GOT3 (cell line): ENCODE data around the gene ESCO1.
"Not testable (repeated sequence)": the region's sequence is repeated elsewhere in the genome, so short reads cannot be mapped to it uniquely, and the experiment has no call there.

Experiments
- DNase-seq: peaks from one replicate; lab custom pipeline; 2025; ENCODE audit warnings: mixed read lengths; lab: John Stamatoyannopoulos, UW

ESCO1 gene

GRCh38 chr18:21593540-21594257 lies 6.8 kb downstream of the ESCO1 start:
- no peak for DNase-seq

DNA sequence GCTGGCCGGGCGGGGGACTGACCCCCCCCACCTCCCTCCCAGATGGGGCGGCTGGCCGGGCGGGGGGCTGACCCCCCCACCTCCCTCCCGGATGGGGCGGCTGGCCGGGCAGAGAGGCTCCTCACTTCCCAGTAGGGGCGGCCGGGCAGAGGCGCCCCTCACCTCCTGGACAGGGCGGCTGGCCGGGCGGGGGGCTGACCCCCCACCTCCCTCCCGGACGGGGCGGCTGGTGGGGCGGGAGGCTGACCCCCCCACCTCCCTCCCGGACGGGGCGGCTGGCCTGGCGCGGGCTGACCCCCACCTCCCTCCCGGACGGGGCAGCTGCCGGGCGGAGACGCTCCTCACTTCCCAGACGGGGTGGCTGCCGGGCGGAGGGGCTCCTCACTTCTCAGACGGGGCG lies 8.1 kb downstream of the ESCO1 start:
- DNase-seq: not testable (repeated sequence)

GRCh38 chr18:21584391-21584790 lies 16.1 kb downstream of the ESCO1 start:
- no peak for DNase-seq

DNA sequence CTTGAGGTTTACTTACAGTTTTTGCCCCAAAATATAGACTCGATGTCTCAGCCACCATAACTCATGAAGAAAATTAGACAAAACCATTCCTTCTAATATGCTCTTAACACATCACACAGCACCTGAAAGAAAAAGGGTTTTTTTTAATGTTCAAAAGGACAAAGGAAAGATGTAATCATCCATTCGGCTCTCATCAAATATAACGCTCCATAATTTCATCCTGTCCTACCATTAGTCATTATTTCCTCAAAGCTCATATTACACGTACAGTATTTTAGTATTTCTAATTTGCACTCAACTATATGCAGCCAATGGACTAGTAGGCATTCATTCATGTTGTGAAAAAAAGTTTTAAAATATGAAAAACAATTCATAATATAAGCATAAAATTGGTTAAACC lies 24.8 kb downstream of the ESCO1 start:
- DNase-seq: no peak

DNA sequence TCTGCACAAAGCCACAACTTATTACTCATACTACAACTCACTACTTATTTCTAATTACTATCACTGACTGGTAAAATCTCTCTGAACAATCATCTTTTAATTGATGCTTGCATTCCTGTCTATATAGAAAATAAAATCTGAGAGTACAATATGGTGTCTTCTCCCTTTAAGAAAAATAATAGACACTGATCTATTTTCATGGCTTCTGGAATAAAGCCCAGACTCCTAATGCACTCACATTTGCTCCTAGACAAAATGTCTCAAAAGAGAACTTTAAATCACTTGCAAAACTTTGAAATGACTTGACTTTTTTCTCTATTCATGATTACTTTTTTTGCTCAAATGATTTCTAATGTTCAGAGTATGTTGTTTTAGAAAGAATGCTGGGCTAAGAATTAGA lies 28.7 kb downstream of the ESCO1 start:
- DNase-seq: no peak

- no peak for DNase-seq
Observed at GRCh38 chr18:21559195-21559594, 41.3 kb downstream of the ESCO1 start.

- DNase-seq: no peak
Observed at GRCh38 chr18:21557607-21558253, 42.8 kb downstream of the ESCO1 start.

DNA sequence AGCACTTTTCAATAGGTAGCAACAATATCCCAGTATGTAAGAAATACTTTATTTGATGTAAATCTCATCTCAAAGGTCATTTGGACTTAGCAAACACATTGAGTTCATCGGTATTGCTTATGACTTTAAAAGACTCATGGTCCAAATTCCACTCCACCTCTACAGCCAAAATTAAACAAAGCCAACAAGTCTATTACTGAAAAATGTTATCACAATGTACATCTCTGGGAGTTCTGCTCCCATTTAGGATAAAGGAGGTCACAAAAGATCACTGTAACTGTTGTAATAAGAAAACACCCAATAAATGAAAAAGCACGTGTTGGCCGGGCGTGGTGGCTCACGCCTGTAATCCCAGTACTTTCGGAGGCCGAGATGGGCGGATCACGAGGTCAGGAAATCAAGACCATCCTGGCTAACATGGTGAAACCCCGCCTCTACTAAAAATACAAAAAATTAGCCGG lies 50.0 kb downstream of the ESCO1 start:
- no peak for DNase-seq

- DNase-seq: no peak
Observed at GRCh38 chr18:21548647-21549046, 51.9 kb downstream of the ESCO1 start.

DNA sequence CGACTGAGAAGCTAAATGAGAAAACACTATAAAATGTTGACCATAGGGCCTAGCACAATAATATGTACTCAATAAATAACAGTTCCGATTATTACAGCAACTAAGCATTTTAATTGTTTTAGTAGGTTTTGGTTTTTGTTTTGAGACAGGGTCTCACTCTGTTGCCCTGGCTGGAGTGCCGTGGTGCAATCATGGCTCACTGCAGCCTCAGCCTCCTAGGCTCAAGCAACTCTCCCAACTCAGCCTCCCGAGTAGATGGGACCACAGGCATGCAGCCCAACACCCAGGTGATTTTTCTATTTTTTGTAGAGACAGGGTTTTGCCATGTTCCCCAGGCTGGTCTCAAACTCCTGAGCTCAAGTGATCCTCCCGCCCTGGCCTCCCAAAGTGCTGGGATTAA lies 54.1 kb downstream of the ESCO1 start:
- DNase-seq: no peak

GRCh38 chr18:21538230-21538629 lies 62.3 kb downstream of the ESCO1 start:
- no peak for DNase-seq

DNA sequence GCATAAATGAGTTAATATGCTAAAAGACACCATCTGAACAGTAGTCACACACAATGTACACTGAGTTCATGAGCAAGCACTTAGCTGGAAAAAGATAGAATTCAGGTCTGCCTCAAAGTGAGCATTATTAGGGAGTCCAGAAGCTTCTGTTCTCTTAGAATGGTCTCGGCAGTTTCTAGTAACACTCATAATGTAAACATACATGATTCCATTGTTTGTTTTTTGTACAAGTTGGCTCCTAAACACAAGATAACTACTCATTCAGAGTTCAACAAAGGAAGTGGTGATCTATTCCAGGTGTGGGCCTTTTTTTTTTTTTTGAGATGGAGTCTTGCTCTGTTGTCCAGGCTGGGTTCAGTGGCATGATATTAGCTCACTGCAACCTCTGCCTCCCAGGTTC lies 66.2 kb downstream of the ESCO1 start:
- DNase-seq: no peak

DNA sequence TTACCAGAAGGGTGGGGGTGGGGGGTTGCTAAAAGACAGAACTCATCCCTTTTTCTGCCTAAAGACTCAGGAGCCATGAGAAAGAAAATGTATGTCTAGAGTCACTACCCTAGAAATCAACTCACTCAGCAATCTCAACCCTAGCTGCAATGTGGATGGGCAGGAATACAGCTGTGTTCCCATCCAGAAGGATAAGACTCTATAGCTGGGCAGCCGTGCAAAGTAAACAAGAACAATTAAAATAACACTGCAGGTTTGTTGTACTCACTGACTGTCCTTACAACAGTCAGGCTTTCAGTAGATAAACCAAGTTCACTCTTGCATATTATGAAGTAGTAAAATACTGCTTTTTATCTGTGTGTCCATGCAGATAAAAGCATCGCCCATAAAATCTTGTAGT lies 74.0 kb downstream of the ESCO1 start:
- DNase-seq: no peak

GRCh38 chr18:21525916-21526315 lies 74.6 kb downstream of the ESCO1 start:
- DNase-seq: no peak

- no peak for DNase-seq
Observed at GRCh38 chr18:21522530-21522929, 78.0 kb downstream of the ESCO1 start.

DNA sequence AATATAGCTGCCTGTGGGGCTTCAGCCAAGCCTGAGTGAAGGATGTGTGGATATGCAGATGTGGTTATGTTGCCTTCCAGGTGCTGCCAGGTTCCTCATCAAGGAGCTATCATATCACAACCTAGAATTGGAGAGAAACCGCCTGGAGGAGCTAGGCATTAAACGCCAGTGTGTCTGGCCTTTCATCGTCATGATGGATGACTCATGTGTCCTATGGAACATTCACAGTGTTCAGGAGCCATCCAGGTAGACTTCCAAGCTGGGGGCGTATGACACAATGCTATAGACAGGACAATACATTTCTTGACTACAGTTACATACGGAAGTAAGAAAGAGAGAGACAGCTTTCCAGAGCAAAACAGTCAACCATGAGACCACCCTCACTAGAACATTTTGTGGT lies 86.8 kb downstream of the ESCO1 start:
- DNase-seq: no peak

DNA sequence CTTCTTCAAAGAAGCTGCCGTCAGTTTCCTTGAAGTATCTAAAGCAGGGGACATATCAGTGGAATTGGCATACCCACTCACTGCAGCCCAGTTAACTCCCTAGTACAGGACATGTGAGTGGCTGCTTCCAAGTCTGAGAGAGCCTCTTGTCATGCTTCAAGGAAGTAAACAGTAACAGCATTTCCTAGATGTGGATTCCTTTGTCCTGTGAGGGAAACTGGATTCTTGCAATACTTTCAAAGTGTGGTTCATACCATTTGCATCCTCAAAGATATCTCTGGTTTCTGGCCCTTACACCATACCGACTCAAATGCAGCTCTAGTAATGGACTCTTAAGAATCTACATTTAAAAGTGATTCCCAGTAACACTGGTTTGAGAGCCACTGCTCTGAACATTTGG lies 87.2 kb downstream of the ESCO1 start:
- DNase-seq: no peak

GRCh38 chr18:21509062-21509461 lies 91.4 kb downstream of the ESCO1 start:
- DNase-seq: no peak

- DNase-seq: no peak
Observed at GRCh38 chr18:21507913-21508701, 92.4 kb downstream of the ESCO1 start.

- DNase-seq: no peak
Observed at GRCh38 chr18:21502661-21503060, 97.8 kb downstream of the ESCO1 start.

GRCh38 chr18:21499997-21500396 lies 100.5 kb downstream of the ESCO1 start:
- no peak for DNase-seq

GRCh38 chr18:21496277-21496835 lies 104.1 kb downstream of the ESCO1 start:
- DNase-seq: no peak

GRCh38 chr18:21490748-21491147 lies 109.8 kb downstream of the ESCO1 start:
- DNase-seq: no peak
